Esophagus muscularis mucosa (tissue), 3 donors: ENCODE measurements around the gene PRKRA.

Experiments
- POLR2A ChIP-seq: fragments of 450-650 bp; IDR thresholded peaks from one replicate; pipeline ENCODE4 v1.6.1; 2017; ENCODE audit warnings: antibody characterized with exemption, moderate library complexity, mild to moderate bottlenecking, low read depth
- TF ChIP-seq, protein P1 (sequence below), 3 experiments: fragments of 200-600 bp in 2 of 3; fragments of 450-650 bp in 1 of 3; sonication (generic) in 2 of 3; IDR thresholded peaks; one replicate each; pipeline ENCODE4 v1.5.1; 2017 to 2019; ENCODE audit warnings: antibody characterized with exemption in 3 of 3, mild to moderate bottlenecking in 2 of 3, moderate library complexity in 1 of 3

DNA sequence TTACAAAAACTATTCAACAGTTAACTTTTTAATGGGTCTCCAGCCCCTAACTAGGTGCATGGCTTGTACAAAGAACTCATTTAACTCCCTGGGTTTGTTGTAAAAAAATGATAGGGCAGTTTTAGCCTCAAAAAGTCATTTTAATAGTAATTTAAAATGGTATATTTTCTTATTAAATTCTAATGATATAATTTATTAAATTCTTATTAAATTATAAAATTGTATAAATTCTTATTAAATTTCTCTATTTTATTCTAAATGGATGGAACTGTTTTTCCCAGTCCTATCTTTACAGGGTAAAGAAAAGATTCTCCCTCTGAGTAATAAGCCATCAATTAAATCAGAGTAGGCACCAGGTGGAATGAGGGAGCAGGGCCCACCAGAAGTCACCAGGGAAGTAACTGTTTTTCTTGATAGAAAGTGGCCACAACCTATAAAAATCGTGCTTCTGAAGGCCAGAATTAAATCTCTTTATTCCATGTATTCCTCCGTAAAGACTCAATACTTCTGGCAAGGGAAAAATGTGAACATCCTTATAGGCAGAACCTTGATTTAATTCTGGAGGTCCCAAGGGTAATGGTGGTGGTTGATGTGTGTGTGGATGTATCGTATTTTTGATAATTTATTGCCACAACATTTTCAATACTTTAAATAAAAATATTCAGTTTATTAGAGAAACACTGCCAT lies 26.6 kb upstream of the PRKRA start:
- TF ChIP-seq, protein P1, sequence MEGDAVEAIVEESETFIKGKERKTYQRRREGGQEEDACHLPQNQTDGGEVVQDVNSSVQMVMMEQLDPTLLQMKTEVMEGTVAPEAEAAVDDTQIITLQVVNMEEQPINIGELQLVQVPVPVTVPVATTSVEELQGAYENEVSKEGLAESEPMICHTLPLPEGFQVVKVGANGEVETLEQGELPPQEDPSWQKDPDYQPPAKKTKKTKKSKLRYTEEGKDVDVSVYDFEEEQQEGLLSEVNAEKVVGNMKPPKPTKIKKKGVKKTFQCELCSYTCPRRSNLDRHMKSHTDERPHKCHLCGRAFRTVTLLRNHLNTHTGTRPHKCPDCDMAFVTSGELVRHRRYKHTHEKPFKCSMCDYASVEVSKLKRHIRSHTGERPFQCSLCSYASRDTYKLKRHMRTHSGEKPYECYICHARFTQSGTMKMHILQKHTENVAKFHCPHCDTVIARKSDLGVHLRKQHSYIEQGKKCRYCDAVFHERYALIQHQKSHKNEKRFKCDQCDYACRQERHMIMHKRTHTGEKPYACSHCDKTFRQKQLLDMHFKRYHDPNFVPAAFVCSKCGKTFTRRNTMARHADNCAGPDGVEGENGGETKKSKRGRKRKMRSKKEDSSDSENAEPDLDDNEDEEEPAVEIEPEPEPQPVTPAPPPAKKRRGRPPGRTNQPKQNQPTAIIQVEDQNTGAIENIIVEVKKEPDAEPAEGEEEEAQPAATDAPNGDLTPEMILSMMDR (IDR thresholded peaks at IDR 0.05): no peak
- TF ChIP-seq POLR2A: no peak
